Measurements from ENCODE around the gene EEF1A1. TPM values are rescaled to one million over a fixed set of nuclear protein-coding genes. Genes with fewer than 3 reads are reported as not detected.

Gene EEF1A1
- total and polyA plus RNA-seq, 2 of the 8 experiments (the other 6 are each of a cell fraction or from before 2014, with no cell fraction given) = 13,823 to 13,927 TPM

DNA sequence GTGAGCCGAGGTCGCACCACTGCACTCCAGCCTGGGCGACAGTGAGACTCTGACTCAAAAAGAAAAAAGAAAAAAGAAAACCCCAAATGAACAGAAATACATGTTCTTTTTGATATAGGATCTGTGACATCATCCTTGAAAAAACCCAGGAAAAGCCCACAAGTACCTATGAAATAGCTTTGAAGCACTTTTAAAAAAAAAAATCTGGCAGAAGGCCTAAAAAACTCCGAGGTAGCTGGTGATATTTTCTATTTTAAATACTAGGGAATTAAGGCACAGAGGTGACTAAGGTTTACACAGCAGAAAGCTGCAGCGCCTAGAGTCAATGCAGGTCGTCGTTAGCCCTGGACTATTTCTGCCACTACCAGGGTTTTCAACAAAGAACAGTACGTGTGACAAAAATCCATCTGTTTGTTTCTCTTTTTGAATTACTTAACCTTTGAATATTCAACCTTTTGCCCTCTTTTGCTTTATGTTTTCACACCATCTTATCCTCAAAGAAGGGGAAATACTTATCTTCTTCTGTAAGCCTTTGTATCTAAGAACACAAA, 39.4 kb upstream of the EEF1A1 start:
- H2BK15ac ChIP-seq (ENCODE audit: low read length) = no peak overlapping the region
- no peaks in the 10 kb centered on the region for H3K23me2 ChIP-seq (ENCODE audit: low read depth, low read length)
- no peak for FAIRE-seq
- no peak overlapping the region for H3K4me3 ChIP-seq (ENCODE audit: extremely low read depth in 1 of 4, insufficient read depth in 2 of 4, low read depth in 3 of 4, low read length in 4 of 4)
- no peaks in the 10 kb centered on the region for H3K79me1 ChIP-seq (ENCODE audit: low read depth, low read length)
- no peak overlapping the region for H2BK20ac ChIP-seq (ENCODE audit: low read length)
- no peak overlapping the region for H3K14ac ChIP-seq (ENCODE audit: insufficient read length)
- H4K91ac ChIP-seq (replicated peaks; ENCODE audit: insufficient read length, low read length) = no peak overlapping the region
- H3K18ac ChIP-seq (ENCODE audit: extremely low read depth, low read length) = no peak overlapping the region
- ChIA-PET CTCF (ENCODE audit: partially characterized antibody) (interaction anchor here (0.6 to 4.2 kb wide), 4 partner anchors 13 to 35 kb away, joined by 3 to 23 read pairs (median 4); no protein-coding TSS in a partner anchor), POLR2A (ENCODE audit: partially characterized antibody) (interaction anchor here (0.9 to 45.0 kb wide), 4 partner anchors 12 to 38 kb away, joined by 3 to 1482 read pairs (median 3); partner anchors contain the start of gene EEF1A1)
- no peak overlapping the region for H4K5ac ChIP-seq (ENCODE audit: insufficient read length, low read depth, low read length)
- no peak overlapping the region for H3K56ac ChIP-seq (replicated peaks; ENCODE audit: insufficient read length, low read depth, low read length)
- no peaks in the 10 kb centered on the region for H3K27me3 ChIP-seq (replicated peaks in 1 of 4; ENCODE audit: control insufficient read depth in 3 of 4, extremely low read depth in 1 of 4, insufficient read depth in 3 of 4, low read length in 3 of 4)
- H4K8ac ChIP-seq (ENCODE audit: extremely low read depth, insufficient read depth, low read length) = no peak overlapping the region
- no peak overlapping the region for H3K9ac ChIP-seq (replicated peaks in 1 of 4; ENCODE audit: extremely low read depth in 1 of 4, low read depth in 3 of 4, low read length in 3 of 4)
- H3K23ac ChIP-seq (ENCODE audit: insufficient read length) = no peak overlapping the region
- H2BK5ac ChIP-seq (ENCODE audit: low read depth, low read length) = no peak overlapping the region
- H4K20me1 ChIP-seq (replicated peaks in 1 of 2; ENCODE audit: control insufficient read depth in 1 of 2, insufficient read depth in 2 of 2, low read length in 2 of 2) = no peaks in the 10 kb centered on the region
- WGBS, 2 experiments (ENCODE audit: extremely low coverage in 1 of 2, insufficient coverage in 1 of 2, insufficient read length in 1 of 2, insufficient replicate concordance in 2 of 2, low coverage in 1 of 2, low lambda C conversion rate in 2 of 2, missing lambda C conversion rate in 1 of 2) = 86% methylated on average over 8 of the region's 8 CpGs; no CpG with 5 or more reads in 1 of the 2 experiments
- H3K9me3 ChIP-seq (ENCODE audit: insufficient read depth in 2 of 2, low read depth in 1 of 2, low read length in 1 of 2) = no peaks in the 10 kb centered on the region
- H3K36me3 ChIP-seq (ENCODE audit: control insufficient read depth in 2 of 4, insufficient read depth in 4 of 4, low read length in 3 of 4) = no peaks in the 10 kb centered on the region
- no peak for DNase-seq (ENCODE audit: low read depth in 1 of 2, low spot score in 2 of 2)
- H3K4me2 ChIP-seq (ENCODE audit: insufficient read depth in 1 of 2, low read depth in 2 of 2, low read length in 2 of 2) = no peak overlapping the region
- H3K4ac ChIP-seq (replicated peaks; ENCODE audit: insufficient read length, low read depth, low read length) = no peak overlapping the region
- H2BK12ac ChIP-seq (ENCODE audit: low read depth, low read length) = no peak overlapping the region
- H3K79me2 ChIP-seq (ENCODE audit: control insufficient read depth in 1 of 2, insufficient read depth in 2 of 2, low read length in 2 of 2) = no peaks in the 10 kb centered on the region
- peaks cover 0 to 7% (median 4%) of the 10 kb centered on the region in 4 experiments; a peak in 5 of 7 replicates for H3K4me1 ChIP-seq (replicated peaks in 1 of 4; ENCODE audit: control insufficient read depth in 3 of 4, insufficient read depth in 4 of 4, low read length in 3 of 4)
- no peak overlapping the region for H2AFZ ChIP-seq (ENCODE audit: low read length)
- H2BK120ac ChIP-seq (replicated peaks; ENCODE audit: low read depth, low read length) = no peak overlapping the region
- H3K27ac ChIP-seq (ENCODE audit: low read depth, low read length) = no peak overlapping the region
- H2AK5ac ChIP-seq (ENCODE audit: low read depth, low read length) = no peak overlapping the region
